GM18519 (cell line): ENCODE measurements around the gene BLTP2.

ENCODE experiments used
- ATAC-seq: cut with Tn5 transposase; IDR thresholded peaks from one replicate; pipeline ENCODE4 v1.9.1; 2021; ENCODE audit warnings: mild to moderate bottlenecking, moderate library complexity; ENCODE audit not compliant: unreplicated experiment, low FRiP score

The BLTP2 gene

DNA sequence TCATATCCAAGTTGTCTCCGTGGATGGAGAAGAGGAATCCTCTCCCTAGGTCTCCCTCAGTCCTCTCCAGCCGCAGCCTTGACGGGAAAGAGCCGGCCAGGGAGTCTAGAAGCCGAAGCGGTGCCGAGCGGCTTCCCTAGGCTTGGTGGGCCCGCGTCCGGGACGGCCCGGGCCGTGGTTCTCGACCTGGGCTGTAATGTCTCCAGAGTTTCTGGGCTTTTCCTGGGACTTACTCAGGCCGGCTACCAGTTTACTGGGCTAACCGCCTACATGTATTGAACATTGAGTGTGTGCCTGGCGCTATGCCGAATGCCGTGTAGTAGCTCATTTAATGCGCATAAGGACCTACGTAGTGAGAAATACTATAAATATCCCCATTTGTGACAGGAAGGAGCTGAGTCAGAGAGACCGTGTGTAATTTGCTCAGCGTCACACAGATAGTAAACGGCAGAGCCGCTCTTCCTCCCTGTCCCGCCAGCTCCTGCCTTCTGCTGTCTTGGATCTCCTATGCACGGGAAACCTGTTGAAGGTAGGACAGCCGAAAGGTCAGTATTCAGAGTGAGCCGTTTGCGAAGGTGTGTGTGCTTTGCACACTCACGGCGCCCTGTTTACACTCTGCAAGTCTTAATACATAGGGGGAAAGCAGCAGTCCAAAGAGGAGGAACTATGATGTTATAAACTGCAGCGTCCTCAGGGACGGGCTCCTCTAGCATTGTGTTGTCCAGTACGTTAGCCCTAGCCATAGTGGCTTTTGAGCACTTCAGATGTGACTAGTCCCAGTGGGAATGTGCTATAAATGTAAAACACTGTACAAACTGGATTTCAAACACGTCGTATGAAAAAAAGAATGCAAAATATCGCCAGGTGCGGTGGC is 45.4 kb downstream of the BLTP2 start:
- peak; percentile 38 for ATAC-seq

DNA sequence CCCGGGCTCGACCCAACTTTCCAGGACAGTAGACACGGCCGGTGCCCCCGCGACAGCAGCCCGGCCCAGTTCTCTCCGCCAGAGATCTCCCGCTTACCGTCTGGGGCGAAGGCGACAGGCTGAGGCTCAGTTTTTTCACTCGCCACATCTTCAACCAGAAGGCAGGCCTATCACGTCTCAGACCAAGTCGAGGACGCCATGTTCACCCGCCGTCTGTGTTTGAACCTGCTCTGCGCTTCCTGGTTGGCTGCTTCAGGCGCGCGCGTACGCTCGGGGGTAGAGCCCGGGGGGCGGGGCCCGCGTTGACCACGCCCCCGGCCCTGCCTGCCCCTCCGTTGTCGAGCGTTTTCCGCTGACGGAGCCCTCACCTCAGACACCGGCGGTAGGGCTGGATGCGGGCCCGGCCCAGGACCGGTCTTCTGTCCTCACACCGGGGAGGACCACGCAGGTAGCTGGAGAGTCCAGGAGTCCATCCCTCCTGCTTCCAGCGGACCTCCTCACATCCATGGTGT is 46.1 kb downstream of the BLTP2 start, which contains the start of gene SPAG5:
Gene SPAG5, minus strand, starts transcription at position 227 of the 512 bp plus-strand sequence. Its CDS starts 79 bp downstream, at position 148.
- ATAC-seq: peak; percentile 53

DNA sequence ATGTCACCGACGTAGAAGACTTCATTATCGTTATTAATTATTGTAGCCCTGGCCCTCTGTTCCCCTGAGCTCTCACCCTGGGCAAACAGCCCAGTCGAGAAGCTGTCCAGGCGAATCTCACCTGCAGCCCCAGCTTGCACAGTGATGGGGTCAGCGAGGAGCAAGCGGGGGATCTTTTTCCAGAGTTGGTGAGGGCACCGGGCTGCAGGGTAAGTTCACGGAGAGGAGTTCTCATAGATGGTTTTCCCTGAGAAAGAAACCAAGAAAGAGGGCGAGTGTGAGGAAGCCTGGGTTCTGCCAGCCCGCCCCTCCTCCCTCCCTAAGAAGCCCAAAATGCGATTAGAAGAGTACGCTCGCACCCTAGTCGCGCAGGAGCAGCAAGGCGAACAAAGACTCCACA is 46.6 kb downstream of the BLTP2 start:
- no peak for ATAC-seq

DNA sequence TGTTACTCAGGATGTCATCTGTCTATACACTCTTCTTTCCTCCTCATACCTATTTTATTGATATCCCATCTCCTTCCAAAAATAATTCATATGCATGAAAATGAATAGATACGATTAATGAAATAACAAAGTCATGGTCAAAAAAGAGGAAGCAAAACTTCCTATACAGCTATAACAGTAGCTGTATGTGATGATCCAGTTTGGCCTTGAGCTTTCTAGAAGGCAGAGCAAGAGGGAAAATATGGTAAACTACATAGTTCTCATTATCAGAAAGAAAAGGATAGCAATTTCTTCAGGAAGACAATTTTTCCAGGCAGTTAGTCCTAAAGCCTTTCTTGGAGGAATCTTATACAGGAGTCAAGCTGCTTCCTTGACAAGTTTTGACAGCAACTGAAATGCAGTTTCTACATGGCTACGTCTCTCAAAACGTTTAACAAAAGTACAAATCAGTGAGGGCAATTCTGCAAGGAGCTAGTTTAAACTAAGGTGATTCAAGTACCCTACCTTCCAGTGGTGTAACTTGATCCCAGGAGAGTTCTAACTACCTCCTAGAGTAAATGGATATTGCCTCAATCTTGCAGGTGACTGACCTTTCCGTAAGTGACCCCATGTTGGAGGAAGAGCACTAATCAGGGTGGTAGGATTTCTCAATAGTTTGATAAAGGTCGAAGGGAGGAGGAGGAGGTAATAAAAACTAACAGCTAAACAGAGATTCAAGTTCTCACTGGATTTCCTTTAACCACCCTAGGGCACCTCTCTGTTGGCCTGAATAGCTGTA is 47.2 kb downstream of the BLTP2 start:
- no peak for ATAC-seq
